Measurements from ENCODE around the gene ANTXRL.
"Not testable (repeated sequence)": the region's sequence is repeated elsewhere in the genome, so short reads cannot be mapped to it uniquely, and the experiment has no call there.

The ANTXRL gene

GRCh38 chr10:46254467-46254866 lies 32.3 kb upstream of the ANTXRL start:
- DNase-seq: no peak

- not testable (repeated sequence) for DNase-seq
These were observed 31.6 kb upstream of the ANTXRL start for GRCh38 chr10:46255210-46255609.

GRCh38 chr10:46255801-46256747 lies 30.7 kb upstream of the ANTXRL start:
- DNase-seq: peak; percentile 69 to 84

- no peak for DNase-seq
These were observed 29.7 kb upstream of the ANTXRL start for GRCh38 chr10:46257099-46257498.

GRCh38 chr10:46262906-46263560 lies 23.8 kb upstream of the ANTXRL start:
- DNase-seq: not testable (repeated sequence)

GRCh38 chr10:46263831-46264268 lies 22.9 kb upstream of the ANTXRL start:
- DNase-seq: no peak

- DNase-seq: no peak
These were observed 22.5 kb upstream of the ANTXRL start for GRCh38 chr10:46264336-46264735.

- no peak for DNase-seq
These were observed 21.9 kb upstream of the ANTXRL start for GRCh38 chr10:46264737-46265368.

- peak in 1 of 2 donors; percentile 36 for DNase-seq
These were observed 21.1 kb upstream of the ANTXRL start for GRCh38 chr10:46265566-46266305.

GRCh38 chr10:46266306-46266985 lies 20.4 kb upstream of the ANTXRL start:
- peak; percentile 78 to 94 for DNase-seq

- DNase-seq: no peak
These were observed 19.4 kb upstream of the ANTXRL start for GRCh38 chr10:46267132-46267985.

GRCh38 chr10:46268076-46268881 lies 18.5 kb upstream of the ANTXRL start:
- DNase-seq: no peak

GRCh38 chr10:46269554-46270053 lies 17.2 kb upstream of the ANTXRL start:
- DNase-seq: not testable (repeated sequence)

GRCh38 chr10:46270086-46270811 lies 16.5 kb upstream of the ANTXRL start:
- DNase-seq: no peak

GRCh38 chr10:46270963-46271530 lies 15.8 kb upstream of the ANTXRL start:
- DNase-seq: not testable (repeated sequence)

GRCh38 chr10:46271795-46272499 lies 14.8 kb upstream of the ANTXRL start:
- DNase-seq: not testable (repeated sequence)

GRCh38 chr10:46272863-46273415 lies 13.9 kb upstream of the ANTXRL start:
- no peak for DNase-seq
